Activated naive CD8-positive, alpha-beta T cell treated with anti-CD3 and anti-CD28 coated beads, Interleukin-2, amount 50 U/mL, for 24 hours (primary cell): Measurements from ENCODE around the gene GSG1.
"Not testable (repeated sequence)": the region's sequence is repeated elsewhere in the genome, so short reads cannot be mapped to it uniquely, and the experiment has no call there.

Source experiments
- ATAC-seq: fragments of 150-1000 bp; cut with Tn5 transposase; one replicate; pipeline ENCODE4 v1.10.0; 2021
- DNase-seq: peaks from one replicate; pipeline ENCODE4 v3.0.0; 2021
- H3K27ac Mint-ChIP-seq: one replicate; pipeline ENCODE4 v1.8.0; 2021; ENCODE audit warnings: mild to moderate bottlenecking, mixed read lengths
- H3K27me3 Mint-ChIP-seq: one replicate; pipeline ENCODE4 v1.8.0; 2021; ENCODE audit warnings: mixed read lengths
- H3K36me3 Mint-ChIP-seq: one replicate; pipeline ENCODE4 v1.8.0; 2021; ENCODE audit warnings: low read depth, mixed read lengths
- H3K4me1 Mint-ChIP-seq: one replicate; pipeline ENCODE4 v1.8.0; 2021; ENCODE audit warnings: mixed read lengths
- H3K4me3 Mint-ChIP-seq: one replicate; pipeline ENCODE4 v1.8.0; 2021; ENCODE audit warnings: mild to moderate bottlenecking, moderate library complexity, mixed read lengths
- H3K9me3 Mint-ChIP-seq: one replicate; pipeline ENCODE4 v1.8.0; 2021; ENCODE audit warnings: mixed read lengths

GSG1 gene

DNA sequence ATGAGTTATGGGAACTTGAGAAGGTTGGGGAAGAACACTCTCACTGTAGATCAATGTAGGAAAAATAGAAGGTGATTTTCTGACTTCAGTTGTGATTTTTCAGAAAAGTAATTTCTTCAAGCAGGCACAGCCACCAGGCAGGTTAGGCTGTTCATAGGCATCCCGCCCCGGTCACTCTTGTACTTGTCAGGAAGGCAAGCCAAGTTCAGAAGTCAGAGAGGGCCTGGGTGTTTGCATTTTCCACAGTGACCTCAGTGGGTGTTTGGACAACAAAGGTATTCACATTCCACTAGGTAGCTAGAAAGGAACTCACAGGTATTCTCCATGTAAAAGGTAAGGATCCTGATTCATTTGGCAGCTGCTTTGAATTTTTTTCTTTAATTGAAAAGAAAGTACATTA lies 62.2 kb downstream of the GSG1 start:
- Mint-ChIP-seq H3K4me1 (peaks cover 14% of the 10 kb centered on the region), H3K36me3 (no peaks in the 10 kb centered on the region), H3K4me3 (no peak overlapping the region), H3K27me3 (peaks cover 2% of the 10 kb centered on the region), H3K9me3 (no peaks in the 10 kb centered on the region), H3K27ac (no peak overlapping the region)
- DNase-seq = no peak
- no peak for ATAC-seq

DNA sequence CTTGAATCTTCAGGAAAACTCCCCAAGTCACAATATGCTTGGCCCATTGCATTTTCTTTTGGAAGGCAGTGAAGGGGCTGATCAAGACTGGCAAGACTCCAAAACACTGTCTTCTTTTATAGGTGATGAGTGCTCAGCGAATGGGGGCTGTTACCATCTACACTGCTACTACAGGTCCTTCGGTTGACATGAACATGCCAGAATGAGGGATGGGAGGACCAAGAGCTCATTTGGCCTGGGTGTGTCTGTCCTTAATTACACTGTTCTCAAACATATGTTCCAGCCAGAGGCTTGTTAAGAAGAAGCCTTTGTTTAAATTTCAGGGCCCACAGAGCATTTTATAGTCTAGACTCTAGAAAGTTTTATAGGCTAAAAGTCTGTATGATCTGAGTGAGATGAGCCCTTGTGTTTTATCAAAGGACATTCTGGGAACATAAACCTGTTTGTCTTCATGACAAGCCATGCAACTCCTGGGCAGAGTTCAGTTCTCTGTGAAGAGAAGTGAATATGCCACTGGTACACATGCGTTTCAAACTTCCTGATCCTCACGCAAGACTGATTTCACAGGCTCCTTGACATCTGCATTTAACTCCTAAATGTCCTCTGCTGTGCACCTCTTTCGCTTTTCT lies 64.0 kb downstream of the GSG1 start:
- ATAC-seq (no peak), DNase-seq (no peak)

DNA sequence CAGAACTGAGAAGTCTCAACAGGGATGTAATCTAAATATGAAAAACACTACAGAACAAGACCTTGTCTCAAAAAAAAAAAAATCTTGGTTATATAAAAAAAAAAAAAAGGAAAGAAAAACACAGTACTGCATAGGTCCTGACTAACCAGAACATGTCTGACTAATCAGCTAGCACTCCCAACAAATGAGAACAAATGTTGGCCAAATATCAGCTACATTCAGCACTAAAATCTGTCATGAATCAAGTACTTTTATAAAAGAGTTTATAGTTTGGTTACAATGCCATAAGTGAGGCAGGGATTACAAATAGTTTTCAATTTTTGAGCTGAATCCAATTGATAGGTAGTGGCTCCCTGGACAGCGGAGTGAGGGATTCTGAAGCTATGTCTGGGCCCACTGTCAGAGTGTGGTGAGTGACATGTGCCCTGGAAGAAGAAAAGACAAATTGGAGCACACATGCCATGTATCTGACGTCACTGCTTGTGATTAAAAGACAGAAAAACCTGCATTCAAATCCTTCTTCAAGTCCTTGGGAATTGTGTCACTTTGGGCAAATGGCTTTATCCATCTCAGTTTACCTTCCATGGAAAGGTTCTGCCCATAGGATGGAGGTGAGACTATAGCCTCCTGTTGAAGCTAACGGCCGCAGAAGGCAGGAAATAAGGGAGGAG lies 64.8 kb downstream of the GSG1 start:
- no peaks in the 10 kb centered on the region for H3K36me3 Mint-ChIP-seq
- ATAC-seq (no peak), DNase-seq (no peak)
- no peak overlapping the region for H3K27ac Mint-ChIP-seq
- peaks cover 2% of the 10 kb centered on the region for H3K27me3 Mint-ChIP-seq
- H3K4me3 Mint-ChIP-seq = no peak overlapping the region
- H3K9me3 Mint-ChIP-seq = no peaks in the 10 kb centered on the region
- no peaks in the 10 kb centered on the region for H3K4me1 Mint-ChIP-seq

More for the DNA sequence above, 64.0 kb downstream of the GSG1 start:
- peaks cover 2% of the 10 kb centered on the region for H3K27me3 Mint-ChIP-seq
- no peak overlapping the region for H3K4me3 Mint-ChIP-seq
- no peaks in the 10 kb centered on the region for H3K36me3 Mint-ChIP-seq
- peaks cover 4% of the 10 kb centered on the region for H3K4me1 Mint-ChIP-seq
- no peaks in the 10 kb centered on the region for H3K9me3 Mint-ChIP-seq
- no peak overlapping the region for H3K27ac Mint-ChIP-seq

DNA sequence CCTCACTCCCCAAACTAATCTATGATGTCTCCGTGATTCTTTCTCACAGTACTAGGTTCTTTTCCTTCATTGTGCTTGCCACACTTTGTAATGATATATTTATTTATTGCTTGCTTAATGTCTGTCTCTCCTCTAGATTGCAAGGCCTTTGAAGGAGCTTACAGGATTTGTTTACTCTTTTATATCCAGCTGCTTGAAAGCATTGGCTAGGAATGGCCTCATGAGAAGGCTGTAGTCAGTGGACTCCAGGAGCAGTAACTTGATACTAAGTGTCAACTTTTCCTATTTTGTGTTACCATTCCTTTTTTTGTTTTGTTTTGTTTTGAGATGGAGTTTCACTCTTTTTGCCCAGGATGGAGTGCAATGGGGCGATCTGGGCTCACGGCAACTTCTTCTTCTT lies 66.6 kb downstream of the GSG1 start:
- H3K36me3 Mint-ChIP-seq = no peaks in the 10 kb centered on the region
- ATAC-seq (no peak), DNase-seq (no peak)
- H3K9me3 Mint-ChIP-seq = no peaks in the 10 kb centered on the region
- no peaks in the 10 kb centered on the region for H3K27me3 Mint-ChIP-seq
- H3K4me3 Mint-ChIP-seq = no peak overlapping the region
- no peak overlapping the region for H3K27ac Mint-ChIP-seq
- no peaks in the 10 kb centered on the region for H3K4me1 Mint-ChIP-seq

DNA sequence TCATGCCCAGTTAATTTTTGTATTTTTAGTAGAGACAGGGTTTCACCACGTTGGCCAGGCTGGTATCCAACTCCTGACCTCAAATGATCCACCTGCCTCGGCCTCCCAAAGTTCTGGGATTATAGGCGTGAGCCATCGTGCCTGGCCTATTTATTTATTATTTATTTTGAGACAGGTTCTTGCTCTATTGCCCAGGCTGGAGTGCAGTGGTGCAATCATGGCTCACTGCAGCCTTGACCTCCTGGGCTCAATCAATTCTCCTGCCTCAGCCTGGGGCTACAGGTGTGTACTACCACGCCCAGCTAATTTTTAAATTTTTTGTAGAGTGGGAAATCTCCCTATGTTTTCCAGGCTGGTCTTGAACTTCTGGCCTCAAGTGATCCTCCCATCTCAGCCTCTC lies 68.1 kb downstream of the GSG1 start:
- ATAC-seq, H3K9me3 Mint-ChIP-seq, H3K27me3 Mint-ChIP-seq, H3K4me3 Mint-ChIP-seq, H3K4me1 Mint-ChIP-seq, H3K36me3 Mint-ChIP-seq, H3K27ac Mint-ChIP-seq, DNase-seq: not testable (repeated sequence)
